Fibroblast of skin of left biceps (primary cell): ENCODE data around the gene SOST.

Experiments used
- DNase-seq, 2 experiments: peaks; one replicate each; pipeline ENCODE4 v3.0.0-alpha.2; 2013; ENCODE audit warnings: low read depth in 2 of 2

The SOST gene

DNA sequence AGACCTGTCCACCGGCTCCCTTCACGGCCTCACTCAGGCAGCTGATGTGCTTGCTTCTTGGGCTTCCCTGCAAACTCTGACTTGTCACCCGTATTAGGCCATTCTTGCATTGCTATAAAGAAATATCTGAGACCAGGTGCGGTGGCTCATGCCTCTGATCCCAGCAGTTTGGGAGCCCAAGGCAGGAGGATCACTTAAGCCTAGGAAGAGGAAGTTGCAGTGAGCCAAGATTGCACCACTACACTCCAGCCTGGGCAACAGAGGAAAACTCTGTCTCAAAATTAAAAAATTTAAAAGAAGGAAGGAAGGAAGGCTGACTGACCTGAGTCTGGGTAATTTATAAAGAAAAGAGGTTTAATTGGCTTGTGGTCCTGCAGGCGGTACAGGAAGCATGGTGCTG lies 17.0 kb downstream of the SOST start:
- DNase-seq = no peak

GRCh38 chr17:43740541-43740940 lies 18.1 kb downstream of the SOST start:
- no peak for DNase-seq

DNA sequence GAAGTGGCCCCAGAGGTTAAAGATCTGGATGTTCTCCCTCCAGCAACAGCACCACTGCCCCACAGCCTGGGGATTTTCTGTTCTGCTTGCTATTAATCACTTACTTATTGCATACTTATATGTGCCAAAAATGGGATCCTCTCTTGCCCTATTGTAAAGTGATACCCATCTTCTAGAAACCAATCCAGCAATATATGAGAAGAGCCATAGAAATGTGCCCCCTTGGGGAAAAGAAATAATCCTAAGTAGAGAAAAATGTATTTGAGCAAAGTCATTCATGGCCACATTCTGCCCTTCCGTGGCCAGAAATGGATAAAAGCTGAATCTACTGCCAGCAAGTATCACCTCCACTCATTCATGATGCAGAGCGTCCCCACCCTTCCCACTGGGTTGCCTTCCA lies 20.9 kb downstream of the SOST start:
- no peak for DNase-seq

DNA sequence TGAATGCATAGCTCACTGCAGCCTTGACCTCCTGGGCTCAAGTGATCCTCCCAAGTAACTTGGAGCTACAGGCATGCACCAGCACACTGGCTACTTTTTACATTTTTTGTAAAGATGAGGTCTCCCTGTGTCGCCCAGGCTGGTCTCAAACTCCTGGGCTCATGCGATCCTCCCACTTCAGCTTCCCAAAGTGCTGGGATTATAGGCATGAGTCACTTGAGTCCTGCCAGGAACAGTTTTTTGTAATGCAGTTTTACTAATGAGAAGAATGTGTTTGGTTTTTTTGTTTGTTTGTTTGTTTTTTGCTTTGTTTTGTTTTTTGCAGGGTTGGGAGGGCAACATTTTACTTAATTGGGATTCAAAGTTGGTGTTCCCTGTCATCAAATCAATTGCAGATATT lies 22.2 kb downstream of the SOST start:
- no peak for DNase-seq

- peak; percentile 79 to 80 for DNase-seq
These were observed 24.2 kb downstream of the SOST start for GRCh38 chr17:43734376-43734775.

- no peak for DNase-seq
These were observed 24.6 kb downstream of the SOST start for GRCh38 chr17:43733956-43734355.

DNA sequence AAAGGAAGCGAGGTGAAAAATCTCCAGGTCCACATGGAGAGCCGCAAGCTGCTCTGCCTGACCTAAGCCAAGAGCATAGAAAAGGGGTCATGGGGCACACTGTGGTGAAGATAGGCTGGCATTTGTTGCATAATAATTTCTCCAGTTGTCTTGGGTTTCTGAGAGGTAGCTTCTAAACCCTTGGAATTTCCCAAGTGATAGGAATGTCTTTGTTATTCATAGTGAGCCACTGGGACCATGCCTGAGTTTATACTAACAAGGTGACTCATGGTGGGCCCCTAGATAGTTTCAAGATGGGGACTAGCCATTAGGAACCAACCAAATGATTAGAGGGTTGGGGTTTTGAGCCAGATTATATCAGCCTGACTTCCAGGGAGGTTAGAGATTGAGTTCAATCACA lies 25.6 kb downstream of the SOST start:
- peak; percentile 77 to 78 for DNase-seq

GRCh38 chr17:43728081-43728480 lies 30.5 kb downstream of the SOST start:
- DNase-seq = no peak

DNA sequence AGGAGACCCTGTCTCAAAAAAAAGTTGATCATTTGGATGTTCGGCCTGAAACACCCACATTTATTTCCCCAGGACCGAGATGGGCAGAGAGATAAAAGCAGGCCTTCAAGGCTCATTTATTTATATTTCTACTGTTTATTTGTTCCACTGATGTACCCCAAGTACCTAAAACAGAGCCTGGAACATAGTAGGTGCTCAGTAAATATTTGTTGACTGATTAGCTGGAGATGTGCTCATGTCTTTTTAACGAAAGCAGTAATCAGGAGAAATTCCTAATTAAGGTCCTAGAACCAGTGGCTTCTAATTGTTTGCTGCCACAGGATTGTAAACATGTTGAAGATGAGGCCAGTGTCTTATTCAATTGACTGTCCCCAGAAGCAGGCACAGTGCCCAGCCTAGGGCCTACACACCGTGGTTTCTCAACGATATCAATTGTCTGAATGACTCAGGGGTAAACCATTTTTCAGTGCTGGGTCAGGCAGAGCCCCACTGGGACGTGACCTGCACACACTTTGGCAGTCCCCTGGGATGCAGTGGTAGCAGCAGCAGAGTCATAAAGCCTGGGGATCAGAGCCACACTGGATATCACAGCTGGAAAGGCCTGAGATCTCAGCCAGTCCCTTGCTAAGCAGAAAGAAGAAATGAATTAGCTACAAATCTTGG lies 34.8 kb downstream of the SOST start:
- no peak for DNase-seq

DNA sequence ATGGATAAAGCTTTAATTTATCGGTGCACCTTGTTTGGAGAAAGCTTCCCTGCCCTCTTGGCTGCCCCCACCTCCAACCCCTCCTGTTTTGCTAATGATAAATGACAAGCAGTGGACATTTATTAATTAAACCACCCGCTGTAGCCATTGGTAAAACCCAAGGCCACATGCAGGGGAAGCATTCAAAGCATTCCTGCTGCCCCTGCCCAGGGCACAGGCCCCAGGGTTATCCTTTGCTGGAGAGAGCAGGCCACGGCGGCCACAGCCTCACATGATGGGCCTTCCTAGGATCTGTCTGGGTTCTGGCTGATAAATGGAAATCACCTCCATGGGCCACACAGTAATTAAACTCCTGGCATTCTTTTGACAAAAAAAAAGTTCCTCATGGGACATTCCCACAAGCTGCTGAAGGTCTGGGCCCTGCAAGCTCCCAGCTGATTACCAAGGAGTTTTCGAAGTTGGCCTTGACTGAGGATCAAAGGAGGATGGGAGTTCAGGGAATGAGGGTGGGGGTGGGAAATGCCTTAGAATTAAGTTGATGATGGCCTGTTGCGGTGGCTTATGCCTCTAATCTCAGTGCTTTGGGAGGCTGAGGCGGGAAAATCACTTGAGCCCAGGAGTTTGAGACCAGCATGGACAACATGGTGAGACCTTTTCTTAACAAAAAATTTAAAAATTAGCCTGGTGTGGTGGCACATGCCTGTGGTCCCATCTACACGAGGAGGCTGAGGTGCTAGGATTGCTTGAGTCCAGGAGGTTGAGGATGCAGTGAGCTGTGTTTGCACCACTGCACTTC lies 35.5 kb downstream of the SOST start:
- DNase-seq = no peak

- DNase-seq = no peak
These were observed 36.3 kb downstream of the SOST start for GRCh38 chr17:43722269-43722619.

GRCh38 chr17:43721537-43722268 lies 36.9 kb downstream of the SOST start:
- no peak for DNase-seq

- peak in 1 of 2 experiments; percentile 31 for DNase-seq
These were observed 38.1 kb downstream of the SOST start for GRCh38 chr17:43720311-43721060.

GRCh38 chr17:43719578-43719977 lies 39.0 kb downstream of the SOST start:
- no peak for DNase-seq

- no peak for DNase-seq
These were observed 40.0 kb downstream of the SOST start for GRCh38 chr17:43718544-43718943.

- DNase-seq = no peak
These were observed 40.7 kb downstream of the SOST start for GRCh38 chr17:43717913-43718312.

GRCh38 chr17:43714465-43715149 lies 44.0 kb downstream of the SOST start:
- DNase-seq = no peak

DNA sequence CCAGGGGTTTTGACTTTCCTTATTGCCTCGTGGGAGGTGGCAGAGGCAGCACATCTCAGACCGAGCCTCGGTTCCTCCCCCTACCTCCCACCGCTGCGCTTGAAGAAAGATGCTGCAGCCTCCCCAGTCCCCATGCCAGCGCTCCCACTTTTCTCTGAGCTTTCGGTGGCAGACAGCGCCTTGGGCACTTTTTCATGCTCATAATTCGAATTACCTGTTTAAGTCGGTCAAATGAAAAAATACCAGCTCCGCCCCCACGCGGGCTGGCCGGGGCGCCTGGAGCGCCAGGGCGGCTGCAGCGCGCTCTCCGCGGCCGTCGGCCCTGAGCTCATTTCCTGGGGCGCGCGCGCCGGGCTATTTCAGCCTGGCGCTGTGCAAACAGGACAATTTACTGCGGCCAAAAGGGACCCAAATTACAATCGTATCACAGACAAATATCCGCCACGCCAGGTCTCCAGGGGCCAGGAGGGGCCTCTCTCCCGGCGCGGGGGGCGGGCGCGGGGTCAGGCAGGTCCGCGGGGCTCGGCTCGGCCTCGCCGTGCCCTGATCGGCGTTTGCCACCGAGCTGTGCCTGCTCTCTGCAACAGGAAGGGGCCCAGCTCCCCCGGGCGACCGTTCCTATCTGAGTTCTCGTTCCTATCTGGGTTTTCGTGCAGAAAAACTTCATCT lies 45.0 kb downstream of the SOST start:
- DNase-seq = no peak

DNA sequence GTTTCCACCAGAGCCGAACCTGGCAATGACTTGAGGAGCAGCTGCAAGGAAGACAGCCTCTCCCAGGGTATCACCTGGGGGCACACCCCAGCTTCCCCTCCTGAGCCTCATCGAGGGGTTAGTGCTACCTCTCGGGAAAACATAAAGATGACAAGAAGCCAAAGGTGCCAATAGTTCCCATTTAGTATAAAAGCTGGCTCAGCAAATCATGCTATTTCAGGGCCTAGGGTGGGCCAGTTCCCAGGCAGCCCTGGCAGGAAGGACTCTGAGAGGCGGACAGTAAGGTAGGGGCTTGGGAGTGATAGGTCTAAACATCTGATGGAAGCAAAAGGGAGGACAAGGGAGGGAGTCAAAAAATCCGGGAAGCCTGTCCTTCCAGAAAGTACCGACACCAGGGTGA lies 46.2 kb downstream of the SOST start:
- no peak for DNase-seq

- no peak for DNase-seq
These were observed 48.5 kb downstream of the SOST start for GRCh38 chr17:43710101-43710500.

GRCh38 chr17:43709210-43709609 lies 49.4 kb downstream of the SOST start:
- no peak for DNase-seq
